ENCODE measurements around the gene HECW1.
A peak's percentile ranks its signal among the peaks of the same experiment; 100 is the strongest.
"Not testable (repeated sequence)": the region's sequence is repeated elsewhere in the genome, so short reads cannot be mapped to it uniquely, and the experiment has no call there.

Gene HECW1

GRCh38 chr7:43557831-43558495, 445.5 kb downstream of the HECW1 start:
- DNase-seq, result no peak

GRCh38 chr7:43559171-43559945, 446.9 kb downstream of the HECW1 start:
- no peak for DNase-seq

GRCh38 chr7:43559946-43560335, 447.5 kb downstream of the HECW1 start:
- no peak for DNase-seq

DNA sequence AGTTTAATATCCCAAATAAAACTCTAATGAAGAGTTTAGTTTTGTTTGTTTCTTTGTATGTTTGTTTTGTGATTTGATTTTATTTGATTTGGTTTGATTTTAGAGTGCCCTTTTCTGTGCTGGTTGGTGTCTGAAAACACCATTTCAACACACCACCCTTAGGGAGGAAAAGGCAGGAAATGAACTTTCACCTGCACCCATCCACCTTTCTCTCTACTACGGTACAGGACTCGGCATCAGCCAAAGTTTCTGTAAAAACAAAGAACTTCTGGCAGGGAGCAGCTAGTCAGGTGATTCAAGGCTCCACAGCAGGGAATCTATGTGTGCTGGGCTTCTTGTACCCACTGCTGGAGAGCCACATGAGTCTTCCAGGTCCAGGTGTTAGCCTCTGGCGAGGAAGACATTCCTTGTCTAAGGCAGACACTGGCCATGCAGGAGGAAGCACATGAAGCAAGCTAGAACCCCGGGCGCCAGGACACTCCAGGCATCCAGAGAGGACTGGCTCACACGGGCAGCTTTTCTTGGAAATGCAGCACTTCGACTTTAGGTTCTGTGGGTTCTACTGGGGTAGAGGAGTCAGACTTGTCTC, 448.4 kb downstream of the HECW1 start:
- no peak for DNase-seq

- no peak for DNase-seq
These were observed 449.9 kb downstream of the HECW1 start for GRCh38 chr7:43562383-43562782.

GRCh38 chr7:43565786-43566185, 453.3 kb downstream of the HECW1 start:
- peak; percentile 17 for DNase-seq

GRCh38 chr7:43568529-43568928, 456.1 kb downstream of the HECW1 start:
- DNase-seq, result no peak

DNA sequence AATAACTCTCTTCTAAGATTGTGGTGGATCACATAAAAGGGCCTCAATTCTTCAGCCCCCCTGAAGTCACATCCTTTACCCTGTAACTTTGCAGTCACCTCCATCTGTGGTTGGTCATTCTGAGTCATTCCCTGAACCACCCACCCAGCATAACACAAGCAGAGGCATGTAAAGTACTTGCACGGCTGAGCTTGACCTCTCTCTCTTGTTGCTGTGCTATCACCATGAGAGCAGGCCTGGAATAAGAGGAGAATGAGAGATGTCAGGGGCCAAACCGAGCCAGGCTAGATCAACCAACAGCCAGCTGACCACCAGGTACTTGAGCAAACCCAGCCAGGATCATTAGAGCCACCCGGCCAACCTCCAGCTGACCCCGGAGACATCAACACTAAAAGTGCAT, 457.0 kb downstream of the HECW1 start:
- DNase-seq, result no peak

- no peak for DNase-seq
These were observed 458.4 kb downstream of the HECW1 start for GRCh38 chr7:43570688-43571365.

DNA sequence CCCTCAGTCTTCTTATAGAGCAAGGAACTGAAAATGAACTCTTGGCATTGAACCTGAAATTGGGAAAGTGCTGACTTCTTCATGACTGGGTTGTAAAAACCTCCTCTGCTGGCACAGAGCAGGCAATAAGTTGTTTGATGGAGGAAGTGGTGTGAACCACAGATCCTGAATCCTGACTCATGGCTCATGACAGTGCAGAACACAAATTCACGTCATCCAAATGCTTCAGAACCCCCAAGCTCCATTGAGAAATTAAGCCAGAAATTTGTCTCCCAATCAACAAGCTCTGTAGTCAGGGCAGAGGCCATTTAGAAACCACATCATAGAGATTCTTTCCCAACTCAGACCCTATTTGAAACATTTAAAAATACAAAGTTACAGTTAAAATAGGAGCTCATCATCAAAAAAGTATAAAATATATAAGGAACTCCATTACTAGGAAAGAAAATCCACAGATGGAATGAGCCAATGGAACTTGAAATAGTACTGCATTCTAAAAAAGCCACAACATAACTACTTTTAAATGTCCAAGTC, 460.1 kb downstream of the HECW1 start:
- DNase-seq, result no peak

- DNase-seq, result not testable (repeated sequence)
These were observed 461.4 kb downstream of the HECW1 start for GRCh38 chr7:43573832-43574231.

- no peak for DNase-seq
These were observed 463.1 kb downstream of the HECW1 start for GRCh38 chr7:43575506-43575905.

- DNase-seq, result no peak
These were observed 463.8 kb downstream of the HECW1 start for GRCh38 chr7:43576241-43576640.

DNA sequence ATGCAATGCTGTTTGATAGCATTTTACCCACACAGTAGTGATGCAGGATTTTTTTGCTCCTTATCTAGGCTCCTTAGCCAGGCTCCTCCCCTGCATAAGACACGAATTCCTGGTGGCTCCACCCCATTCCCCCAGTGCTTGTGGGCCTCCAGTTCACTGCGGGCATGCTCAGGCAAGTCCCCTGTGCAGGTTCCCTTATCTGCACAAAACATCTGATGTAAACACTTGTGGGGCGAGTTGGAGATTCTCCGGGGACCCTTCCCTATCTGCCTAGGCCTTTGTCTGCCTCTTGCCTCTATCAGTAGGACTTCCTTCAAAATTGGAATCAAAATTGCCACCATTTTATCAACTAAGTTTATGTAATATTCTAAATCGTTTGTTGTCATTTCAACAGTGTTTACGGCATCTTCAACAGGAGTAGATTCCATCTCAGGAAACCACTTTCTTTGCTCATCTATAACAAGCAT, 465.1 kb downstream of the HECW1 start:
- no peak for DNase-seq

- DNase-seq, result peak; percentile 97
These were observed 470.3 kb downstream of the HECW1 start, which contains the start of gene STK17A for GRCh38 chr7:43582503-43583423. TSS of gene STK17A (plus strand) at chr7:43583108. CDS start at chr7:43583244, 136 bp downstream.

DNA sequence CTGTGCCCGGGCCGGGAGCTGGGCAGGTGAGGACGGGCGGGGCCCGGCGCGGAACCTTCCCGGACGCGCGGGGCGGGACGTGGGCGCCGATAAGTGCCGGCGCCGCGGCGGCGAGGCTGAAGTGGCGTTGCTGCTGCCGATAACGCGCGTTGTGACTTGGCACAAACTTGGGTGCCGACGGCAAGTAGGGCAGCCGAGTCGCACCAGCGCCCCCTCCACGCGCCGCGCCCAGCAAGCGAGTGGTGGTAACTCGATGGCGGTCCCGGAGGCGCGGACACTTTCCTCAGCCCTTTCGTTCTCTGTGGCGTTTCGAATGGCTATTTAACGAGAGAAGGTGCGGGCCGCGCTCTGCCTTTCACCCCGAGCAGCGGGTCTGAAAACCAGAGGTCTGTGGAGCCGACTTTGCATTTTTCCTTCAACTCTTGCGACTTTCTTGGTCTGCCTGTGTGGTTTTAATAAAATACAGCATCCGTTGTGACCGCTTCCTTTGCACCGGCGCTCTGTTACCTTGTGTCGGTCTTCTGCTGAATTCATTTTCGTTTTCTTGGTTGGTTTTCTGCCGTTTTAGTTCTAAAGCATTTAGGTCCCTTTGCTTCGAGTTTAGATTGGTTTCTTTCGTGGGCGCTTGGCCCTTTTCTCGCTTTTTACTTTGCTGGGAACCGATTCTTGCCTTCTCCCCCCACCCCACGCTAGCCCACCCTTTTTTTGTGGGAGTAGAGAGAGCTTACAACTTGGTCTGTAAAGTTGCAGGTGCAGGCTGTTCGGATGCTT, 471.2 kb downstream of the HECW1 start:
- DNase-seq, result peak; percentile 86

GRCh38 chr7:43584195-43584586, 471.7 kb downstream of the HECW1 start:
- peak; percentile 41 for DNase-seq

DNA sequence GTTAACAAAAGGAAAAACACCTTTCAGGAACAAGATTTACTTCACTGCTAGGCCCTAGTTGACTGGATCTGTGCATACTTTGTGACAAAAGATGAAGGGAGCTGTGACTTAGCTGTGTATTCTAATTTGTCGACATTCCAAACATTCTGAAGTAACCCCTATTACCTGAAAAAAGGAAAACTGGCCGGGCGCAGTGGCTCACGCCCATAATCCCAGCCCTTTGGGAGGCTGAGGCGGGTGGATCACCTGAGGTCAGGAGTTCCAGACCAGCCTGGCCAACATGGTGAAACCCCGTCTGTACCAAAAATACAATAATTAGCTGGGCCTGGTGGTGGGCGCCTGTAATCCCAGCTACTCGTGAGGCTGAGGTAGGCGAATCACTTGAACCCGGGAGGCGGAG, 472.3 kb downstream of the HECW1 start:
- DNase-seq, result not testable (repeated sequence)

- no peak for DNase-seq
These were observed 473.1 kb downstream of the HECW1 start for GRCh38 chr7:43585562-43585961.

GRCh38 chr7:43586251-43586900, 473.9 kb downstream of the HECW1 start:
- no peak for DNase-seq

All from eye (tissue), 1 donor.